ENCODE measurements around the gene DDX23.
A peak's percentile ranks its signal among the peaks of the same experiment; 100 is the strongest.

DDX23 gene

DNA sequence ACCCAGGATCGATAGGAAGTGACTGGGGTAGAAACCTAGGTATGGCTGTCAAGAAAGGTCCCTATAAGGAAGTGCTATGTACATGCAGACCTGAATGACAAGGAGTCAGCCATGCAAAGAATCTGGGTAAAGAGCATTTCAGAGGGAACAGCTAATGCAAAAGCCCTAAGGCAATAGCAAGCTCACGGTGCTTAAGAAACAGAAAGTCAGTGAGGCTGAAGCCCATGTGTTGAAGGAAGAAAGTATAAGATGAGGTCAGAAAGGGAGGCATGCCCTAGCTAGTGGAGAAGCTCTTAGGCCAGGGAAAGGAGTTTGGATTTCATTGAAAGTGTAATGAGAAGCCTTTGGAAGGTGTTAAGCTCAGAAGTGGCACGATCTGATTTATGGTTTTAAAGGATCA lies 57.1 kb downstream of the DDX23 start:
- DNase-seq, result no peak

DNA sequence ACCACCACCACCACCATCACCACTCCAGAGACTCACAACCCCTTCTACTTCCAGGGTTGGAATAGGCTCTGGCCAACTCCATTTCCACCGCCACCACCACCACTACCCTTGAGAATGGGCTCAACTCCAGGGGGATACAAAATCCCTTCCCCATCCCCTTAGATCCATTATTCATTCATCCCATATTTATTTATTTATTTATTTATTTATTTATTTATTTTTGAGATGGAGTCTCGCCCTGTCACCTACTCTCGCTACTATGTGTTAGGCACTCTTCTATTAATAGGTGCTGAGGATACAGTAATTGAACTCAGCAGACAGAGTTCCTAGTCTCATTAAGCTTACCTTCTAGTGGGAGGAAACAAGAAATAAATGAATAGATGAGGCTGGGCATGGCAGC lies 58.3 kb downstream of the DDX23 start:
- DNase-seq, result no peak

DNA sequence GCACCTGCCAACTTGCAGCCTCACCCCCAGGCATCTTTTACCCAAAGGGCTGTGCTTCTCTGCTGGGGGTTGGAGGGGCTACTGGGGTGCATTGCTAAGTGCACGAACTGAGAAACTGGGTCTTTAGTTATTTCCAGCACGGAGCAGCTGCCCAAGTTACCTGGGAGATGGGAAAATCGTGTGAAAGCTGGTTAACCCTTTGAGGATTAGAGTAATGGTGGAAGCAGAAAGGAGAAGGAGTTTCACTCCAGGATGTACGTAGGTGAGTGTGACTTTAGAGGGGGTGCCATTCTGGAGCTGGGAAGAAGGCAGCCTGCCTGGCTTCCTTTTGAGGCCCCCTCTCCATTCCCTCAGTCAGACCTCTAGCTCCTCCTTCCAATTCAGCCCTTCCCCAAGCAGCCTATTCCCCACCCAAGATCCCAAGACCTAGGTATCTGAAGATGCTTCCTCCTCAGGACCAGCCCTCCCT lies 62.1 kb downstream of the DDX23 start:
- DNase-seq, result no peak

DNA sequence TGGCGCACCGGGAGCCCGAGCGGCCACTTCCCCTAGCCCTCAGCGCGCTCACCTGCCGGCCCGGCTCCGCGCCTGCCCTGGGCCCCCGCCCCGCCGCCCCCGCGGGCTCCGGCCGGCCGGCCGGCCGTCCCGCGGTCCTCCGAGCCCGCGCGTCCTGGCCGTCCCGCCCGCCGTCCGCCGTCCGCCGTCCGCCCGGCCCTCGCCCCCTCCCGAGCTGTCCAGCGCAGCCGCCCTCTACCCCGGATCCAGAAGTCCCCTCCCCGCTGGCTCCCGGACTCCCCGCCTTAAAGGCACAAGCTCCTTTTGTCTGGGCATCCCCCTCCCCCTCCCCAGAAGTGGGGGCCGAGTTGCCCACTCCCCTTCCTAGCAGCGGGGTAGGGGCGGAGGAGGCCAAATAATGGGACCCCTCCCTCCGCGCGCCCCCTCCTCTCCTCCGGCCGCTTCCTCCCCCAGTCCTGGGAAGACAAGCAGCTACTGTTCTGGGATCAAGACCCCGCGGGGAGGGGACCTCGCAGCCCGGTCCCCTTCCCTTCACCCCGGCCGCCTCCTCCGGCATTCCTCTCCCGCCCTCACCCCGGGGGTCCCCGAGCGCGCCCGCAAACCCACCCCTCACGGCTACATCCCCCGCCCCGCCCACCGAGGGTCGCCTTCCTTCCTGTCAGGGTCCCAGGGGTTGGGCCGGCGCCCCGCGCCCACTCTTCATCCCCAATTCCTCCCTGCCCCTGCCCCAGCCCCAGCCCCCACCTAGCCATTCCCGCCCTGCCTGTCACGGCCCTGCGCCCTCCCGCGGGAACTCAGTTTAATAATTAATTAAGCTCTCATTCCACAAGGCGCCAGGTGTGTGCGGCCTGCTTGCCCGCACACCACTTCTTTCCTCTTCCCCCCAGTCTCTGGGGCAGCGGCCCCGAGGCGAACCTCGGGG lies 62.8 kb downstream of the DDX23 start, which contains the start of gene ADCY6:
Gene ADCY6, minus strand, starts transcription at position 236 of the 922 bp plus-strand sequence. CDS start 5,655 bp downstream, outside the sequence.
- DNase-seq, result peak; percentile 90

DNA sequence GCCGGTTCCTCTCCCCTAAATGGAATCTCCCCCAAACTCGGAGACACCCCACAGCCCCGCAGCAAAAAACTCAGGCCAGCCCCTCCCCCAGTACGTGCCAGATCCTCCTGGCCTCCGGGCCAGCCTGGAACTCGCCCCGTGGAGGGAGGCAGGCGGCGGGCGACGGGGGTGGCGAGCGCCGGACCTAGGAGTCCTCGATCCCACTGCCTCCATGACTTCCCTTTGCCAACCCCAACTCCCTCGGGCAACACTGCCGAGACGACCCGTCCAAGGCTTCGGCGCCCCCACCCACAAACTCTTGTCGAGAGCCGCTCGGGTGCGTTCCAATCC lies 63.5 kb downstream of the DDX23 start:
- DNase-seq, result peak; percentile 49

DNA sequence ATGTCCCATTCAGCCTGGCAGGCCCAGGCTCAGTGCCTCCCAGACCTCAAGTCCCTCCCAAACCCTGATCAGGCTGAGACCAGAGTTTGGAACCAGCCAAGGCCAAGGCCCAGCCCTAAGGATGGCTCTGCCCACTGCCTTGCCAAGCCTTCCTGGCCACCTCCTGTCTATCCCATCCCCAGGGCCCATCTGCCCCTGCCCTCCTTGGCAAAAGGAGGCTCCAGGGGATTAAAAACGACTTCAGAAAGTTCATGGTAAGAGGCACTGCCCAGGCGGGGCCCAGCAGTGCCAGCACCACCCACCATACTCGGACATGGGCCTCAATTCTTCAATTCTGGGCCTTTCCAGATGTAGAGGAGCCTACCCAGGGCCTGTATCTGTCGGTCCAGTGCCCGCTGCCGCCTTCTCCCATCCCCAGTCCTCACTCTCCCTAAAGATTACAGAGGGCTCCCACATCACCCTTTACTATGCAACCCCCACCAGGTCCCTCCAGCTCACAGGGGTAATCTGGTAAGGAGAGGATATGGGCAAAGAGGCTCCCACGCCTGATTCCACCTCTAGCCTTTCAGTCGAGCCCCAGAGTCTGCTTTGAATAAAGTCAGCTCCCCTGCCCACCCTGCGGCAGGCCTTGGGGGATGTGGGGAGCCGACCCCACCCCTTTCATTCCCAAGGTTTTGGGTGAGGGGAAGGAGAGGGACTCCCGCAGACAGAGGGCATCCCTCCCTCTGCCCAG lies 64.0 kb downstream of the DDX23 start:
- DNase-seq, result no peak

DNA sequence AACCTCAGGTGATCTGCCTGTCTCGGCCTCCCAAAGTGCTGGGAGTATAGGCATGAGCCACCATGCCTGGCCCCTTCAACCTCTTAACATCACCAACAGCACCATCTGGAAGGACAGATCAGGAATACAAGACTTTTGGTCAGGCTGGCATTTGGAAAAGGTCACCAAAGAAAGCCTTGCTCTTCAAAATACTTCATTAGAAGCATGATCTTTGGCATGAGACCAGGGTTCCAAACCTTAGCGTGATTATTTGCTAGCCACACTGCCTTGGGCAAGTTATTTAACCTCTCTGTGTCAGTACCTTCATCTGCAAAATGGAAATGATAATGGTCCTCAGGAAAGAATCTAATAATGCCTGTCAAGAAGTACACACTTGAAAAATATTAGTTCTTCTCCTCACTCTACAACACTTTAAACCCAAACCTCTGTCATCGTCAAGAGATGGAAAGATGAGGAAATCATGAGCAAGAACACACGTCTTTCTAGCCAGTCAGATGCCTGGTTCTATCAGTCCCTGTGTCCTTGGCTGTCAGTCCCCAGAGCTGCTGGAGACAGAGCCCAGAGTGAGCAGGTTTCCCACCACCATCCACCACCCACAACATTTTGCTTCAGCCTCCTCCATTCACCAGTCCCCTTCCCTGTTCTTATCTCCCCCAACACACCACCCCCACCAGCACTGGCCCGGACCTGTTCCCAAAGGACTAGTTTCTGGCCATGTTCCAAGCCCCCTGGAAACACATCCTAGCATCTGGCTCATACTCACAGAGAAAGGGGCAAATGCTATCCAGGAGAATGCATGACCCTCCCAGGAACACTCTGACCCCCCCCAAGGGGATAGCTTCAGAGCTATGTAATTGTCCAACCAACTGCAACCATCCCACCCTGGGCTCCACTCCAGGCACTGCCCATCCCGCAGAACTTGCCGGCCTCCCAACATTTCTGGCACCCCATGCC lies 65.1 kb downstream of the DDX23 start:
- DNase-seq, result no peak

DNA sequence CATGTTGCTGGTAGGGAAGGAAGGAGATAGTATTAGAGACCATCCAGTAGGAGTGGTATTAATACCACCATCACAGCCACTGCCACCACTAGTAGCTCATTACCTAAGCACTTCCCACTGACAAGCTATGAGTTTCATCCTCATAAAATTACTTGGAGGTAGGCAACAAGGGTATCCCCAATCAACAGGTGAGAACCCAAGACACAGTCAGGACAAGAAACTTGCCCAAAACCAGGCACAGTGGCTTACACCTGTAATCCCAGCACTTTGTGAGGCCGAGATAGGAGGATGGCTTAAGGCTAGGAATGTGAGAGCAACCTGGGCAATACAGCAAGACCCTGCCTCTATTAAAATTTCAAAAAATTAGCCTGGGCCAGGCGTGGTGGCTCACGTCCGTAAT lies 68.5 kb downstream of the DDX23 start:
- no peak for DNase-seq

DNA sequence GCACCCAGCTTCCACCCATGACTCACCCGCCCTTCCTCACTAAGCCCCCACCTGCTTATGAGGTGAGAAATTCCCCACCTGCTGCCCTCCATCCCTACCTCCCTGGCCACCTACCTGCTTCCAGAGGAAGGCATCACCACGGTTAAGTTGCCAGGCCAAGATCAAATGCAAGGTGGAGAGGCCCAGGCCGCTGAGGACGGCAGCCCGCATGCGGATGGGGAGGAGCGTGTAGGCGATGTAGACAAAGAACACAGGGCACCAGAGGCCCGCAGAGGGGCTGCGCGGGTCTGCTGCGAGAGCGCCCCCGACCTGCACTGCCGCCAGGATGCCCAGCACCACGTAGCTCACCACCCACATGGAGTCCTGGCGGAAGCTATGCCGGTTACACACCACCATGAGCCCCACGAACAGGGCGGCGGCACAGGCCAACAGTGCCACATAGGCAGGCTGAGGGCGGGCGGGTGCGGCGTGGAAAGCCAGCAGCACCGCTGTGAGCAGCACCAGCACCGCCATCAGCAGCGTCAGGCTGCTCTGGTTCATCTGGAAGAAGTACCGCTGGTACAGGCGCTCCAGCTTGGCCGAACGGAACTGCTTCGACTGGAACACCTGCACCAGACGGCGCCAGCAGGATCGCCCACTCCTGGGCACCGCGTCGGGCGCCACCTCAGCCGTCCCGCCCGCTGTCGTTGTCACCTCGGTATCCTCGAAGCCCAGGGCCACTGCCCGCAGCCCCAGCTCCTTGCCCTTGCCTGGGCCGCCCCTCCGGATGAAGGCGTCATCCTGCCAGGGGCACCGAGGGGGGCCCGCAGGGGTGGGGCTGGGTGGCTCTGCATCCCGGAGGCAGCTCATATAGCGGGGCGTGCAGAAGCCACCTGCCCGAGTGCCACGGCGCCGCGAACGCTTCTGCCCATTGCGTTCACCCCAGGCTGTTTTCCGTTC lies 69.2 kb downstream of the DDX23 start:
- DNase-seq, result no peak

DNA sequence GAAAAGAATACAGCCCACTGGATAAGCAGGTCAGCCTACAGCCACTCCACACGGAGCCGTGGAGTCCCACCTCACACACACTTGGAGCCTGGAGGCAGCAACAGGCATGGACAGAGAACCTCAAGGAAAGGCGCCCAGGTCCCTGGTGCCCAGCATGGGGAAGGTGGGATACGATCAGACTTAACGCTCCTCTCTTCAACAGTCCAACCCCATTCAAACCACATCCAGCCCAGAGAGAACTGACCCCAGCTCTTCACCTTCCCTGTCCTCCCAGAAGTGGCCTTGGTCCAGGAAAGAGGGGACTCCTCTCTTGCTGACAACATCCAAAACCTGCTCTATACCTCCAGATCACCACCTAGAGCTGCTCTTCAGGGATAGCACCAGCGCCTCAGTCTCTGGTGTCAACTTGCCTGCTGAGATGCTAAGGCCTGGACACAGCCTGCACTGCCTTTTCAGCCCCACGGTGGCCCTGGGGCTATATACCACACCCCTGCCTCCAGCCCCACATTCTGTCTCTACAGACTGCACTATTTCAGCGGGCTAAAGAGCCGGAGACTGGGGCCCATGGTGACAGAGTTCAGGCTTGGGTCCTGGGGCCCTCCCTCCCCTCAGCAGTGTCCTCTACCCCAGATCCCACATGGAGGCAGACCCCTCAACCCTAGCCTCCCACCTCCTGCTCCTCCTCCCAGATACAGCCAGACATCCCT lies 70.1 kb downstream of the DDX23 start:
- DNase-seq, result no peak

DNA sequence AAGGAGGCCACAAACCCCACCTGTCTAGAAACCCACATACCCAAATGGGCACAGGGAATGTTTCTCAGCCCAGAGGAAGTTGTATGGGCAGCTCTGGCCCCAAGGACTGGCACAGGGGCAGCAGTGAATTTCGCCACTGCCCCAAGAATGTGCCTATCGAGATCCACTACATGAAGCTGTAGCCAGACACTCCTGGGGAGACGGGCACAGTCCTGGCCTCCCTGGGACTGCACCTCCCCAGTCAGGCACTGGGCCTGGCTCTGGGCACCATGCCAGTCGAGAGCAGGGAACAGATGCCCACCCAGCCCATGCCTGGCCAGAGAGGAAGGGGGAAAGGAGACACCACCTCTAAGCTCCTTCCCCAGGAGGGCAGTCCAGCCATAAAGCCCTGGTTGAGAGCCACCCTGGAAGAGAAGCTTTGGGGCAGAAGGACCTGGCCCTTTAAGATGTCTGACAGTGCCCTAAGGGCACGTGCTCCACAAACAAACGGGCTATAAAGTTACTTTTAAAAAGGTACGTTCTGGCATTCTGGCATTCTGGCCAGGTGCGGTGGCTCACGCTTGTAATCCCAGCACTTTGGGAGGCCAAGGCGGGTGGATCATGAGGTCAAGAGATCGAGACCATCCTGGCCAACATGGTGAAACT lies 71.5 kb downstream of the DDX23 start:
- DNase-seq, result no peak

DNA sequence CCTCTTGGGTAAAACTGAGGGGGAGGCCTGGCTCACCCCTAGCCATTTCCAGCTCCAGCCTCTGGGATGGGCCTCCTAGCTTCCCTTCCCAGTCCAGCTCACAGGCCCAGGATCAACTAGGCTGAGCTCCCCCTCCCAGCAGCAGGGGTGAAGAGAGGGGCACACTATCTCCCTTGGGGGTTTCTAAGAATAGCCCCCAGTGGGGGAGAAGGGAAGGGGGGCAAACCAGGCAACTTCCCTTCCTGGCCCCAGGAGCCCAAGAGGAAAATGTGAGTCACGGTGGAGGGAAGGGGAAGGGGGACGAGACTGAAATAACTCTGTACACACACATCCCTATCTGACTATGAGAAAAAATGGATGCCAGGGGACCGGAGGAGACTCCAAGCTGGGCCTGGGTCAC lies 72.1 kb downstream of the DDX23 start:
- no peak for DNase-seq
